Stimulated activated CD4-positive, alpha-beta T cell treated with anti-CD3 and anti-CD28 coated beads, Interleukin-2, amount 100 ng/mL, for 4 hours (primary cell): ENCODE measurements around the gene KCNMA1.

ENCODE experiments used
- DNase-seq: peaks from one replicate; pipeline ENCODE4 v3.0.0-alpha.2; 2020; ENCODE audit warnings: low read depth

KCNMA1 gene

DNA sequence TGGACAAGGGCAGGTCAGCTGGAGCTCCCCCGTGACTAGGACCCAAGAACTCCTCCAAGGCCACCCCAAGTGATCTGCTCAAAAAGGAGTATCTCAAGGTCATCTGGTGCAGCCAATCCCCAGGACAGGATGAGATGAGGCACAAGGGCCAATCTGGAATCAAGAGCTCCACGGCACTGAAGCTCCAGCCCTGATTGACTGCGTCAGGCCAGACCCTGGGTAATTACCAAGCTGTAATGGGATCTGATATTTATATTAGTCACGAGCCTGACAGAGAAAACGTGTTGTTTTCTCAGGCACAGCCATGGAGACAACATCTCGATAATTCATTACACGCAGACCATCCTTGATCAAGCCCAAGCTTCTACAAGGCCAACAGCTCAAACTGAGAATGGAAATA, 4.2 kb downstream of the KCNMA1 start:
- DNase-seq: no peak

DNA sequence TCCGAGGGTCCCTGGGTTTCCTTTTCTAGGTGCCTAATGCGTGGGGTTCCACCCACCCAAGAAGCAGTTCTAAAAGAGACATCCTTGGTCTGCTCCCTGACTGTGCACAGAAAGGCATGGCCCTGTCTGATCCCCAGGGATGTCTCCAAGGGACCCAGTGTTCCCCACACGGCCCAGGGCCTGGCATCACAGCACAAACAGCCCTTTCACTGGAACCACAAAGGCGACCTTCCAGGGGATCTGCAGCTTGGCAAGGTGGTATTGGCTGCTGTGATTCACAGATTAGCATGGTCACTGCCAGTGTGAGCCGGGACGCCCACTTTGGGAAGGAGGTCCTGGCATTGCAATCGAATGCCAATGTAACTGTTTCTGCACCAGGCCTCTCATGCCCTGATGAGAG, 6.4 kb downstream of the KCNMA1 start:
- DNase-seq: no peak

DNA sequence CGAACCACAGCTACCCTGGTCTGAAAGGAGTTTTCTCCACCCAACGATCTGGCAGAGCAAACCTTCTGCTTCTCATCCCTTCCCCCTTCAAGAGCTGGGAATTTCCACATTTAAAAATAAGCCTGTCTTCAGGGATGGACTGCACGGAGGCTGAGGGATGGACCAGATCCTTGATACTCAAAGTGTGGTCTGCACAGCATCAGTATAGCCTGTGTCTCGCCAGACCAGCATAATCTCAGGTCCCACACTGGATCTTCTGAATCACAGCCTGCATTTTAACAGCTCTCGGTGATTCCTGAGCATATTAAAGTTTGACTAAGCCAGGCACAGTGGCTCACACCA, 7.1 kb downstream of the KCNMA1 start:
- DNase-seq: no peak

DNA sequence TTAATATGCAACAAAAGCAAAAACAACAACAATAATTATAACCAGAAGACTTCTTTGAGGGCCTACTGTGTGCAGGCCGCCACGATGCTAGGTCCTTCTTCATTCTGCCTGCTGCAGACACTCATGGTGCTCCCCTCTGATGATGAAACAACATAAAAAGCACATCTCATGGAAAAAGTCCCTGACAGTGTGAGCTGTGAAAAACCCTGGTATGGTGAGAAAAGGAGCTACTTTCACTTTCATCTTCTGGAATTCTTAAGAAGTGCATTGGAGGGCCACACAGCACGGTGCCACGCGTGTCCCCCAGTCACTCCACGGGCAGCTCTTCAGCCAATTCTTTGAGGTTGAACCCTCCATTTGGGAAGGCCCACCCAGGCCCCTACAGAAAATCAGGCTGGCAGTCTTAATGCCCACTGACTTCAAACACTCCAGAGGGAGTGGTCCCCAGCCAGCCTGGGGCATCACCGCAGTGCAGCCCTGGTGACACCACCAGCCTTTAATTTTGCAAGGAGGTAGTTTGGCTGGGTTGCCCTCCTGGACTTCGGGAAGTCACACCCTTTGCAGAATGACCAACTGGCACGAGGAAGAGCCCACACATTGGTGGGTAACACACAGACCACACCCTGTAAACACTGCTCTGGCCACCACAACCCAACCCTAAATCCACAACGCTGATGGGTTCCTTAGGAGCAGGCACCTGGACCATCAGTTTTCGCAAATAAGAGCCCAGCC, 7.7 kb downstream of the KCNMA1 start:
- DNase-seq: no peak

DNA sequence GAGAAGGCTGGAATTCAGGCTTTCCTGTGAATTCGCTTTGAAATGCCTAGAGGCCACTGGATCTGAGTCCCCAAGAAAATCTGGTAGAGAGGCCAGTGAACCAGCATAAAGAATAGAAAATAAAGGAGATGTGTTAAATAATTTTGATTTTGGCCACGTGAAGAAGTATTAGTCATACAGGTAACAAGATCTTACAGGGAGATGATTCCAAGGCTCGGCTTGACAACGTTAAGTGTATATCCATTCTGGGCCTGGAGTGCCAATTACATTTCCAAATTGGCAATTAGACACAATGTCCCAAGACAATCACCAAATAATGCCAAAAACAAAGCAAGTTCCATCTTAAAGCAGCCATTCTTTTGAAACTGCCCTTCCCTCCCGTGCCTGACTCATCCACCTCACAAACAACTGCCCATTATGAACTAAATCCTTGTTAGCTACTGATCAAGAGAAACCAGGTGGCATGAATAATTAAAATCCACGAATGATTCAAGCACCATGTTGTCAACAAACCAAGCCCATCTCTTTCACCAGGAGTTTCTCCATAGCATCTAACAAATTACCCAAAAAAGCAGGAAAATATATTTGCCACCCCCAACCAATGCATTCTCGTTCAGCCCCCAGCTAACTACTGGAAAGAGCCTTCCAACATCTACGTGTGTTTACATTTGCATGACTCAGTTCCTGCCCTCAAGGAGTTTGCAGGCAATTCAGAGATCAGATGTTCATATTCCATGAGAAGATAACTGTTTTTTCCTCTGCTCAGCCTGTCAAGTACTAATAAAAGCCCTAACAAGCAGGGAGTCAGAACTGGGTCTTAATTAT, 8.5 kb downstream of the KCNMA1 start:
- DNase-seq: no peak

DNA sequence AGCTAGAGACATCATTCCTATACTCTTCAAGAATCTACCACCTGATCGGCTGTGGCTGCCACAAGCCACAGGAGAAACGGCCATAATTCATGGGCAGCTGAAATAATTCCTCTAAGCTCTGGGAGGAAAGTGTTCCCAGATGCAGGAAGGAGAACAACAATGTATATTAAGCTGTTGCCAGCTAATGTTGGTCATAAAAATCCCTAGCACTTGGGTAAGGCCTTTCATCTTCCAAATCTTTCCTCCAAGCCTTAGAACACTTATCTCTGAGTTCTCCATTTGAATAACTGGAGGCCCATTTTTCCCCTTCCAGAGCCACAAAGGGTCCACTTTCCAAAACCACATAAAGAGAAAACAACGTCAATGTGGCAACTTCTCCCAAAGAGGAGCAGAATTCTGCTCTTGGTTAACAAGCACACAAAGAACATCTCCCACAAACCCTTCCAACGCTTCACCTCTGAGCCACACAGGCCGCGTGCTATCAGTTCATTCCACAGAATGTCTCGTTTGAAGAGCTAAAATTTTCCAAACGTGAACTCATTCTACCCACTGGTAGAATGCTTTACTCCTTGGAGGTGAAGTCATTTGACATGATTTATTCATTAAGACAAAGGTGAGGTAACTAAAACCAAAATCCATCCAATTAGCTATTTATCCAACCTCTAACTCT, 11.2 kb downstream of the KCNMA1 start:
- no peak for DNase-seq

DNA sequence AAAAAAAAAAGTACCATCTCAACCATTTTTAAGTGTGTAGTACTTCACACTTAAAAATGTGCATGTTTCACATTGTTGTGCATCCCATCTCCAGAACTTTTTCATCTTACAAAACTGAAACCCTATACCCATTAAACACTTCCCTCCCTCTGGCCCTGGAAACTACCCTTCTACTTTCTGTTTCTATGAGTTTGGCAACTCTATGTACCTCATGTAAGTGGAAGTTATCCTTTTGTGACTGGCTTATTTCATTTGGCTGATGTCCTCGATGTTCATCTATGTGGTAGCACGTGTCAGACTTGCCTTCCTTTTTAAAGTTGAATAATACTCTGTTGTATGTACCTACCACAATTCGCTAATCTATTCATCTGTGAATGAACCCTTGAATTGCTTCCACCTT, 12.2 kb downstream of the KCNMA1 start:
- DNase-seq: no peak

DNA sequence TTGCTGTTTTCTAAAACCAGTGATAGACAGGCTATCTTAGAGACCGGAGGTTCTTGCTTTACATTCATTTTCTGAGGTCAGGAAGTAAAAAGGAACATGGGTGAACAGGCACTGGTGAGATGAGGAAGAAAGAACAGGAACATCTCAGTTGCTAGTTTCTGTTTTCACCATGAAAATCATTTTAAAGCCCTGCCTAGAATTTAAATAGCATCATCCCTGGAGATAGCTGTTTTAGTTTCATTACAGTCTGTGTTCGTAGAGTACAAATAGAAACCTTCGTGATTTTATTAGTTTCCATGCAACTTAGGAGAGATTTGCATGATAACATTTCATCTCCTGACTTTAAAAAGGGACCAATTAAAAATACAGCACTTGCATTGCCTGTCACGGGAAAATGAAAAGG, 14.7 kb downstream of the KCNMA1 start:
- no peak for DNase-seq

DNA sequence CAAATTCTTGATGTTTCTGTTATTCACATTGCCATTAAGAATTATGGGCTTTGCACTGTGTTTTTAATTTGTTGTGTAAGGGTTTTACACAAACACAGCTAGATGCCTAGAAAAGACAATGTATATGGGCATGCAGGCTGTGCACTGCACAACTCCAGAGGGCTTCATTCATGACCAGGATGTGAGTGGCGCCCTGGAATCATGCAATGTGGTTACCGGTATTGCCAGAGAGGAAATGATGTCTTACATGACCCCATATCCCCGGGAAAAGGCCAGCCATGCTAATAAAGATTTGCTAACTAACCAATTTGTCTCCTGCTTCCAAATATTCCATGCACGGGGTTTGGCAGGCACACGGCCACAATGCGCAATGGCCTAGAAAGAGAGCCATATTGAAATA, 16.9 kb downstream of the KCNMA1 start:
- DNase-seq: no peak

DNA sequence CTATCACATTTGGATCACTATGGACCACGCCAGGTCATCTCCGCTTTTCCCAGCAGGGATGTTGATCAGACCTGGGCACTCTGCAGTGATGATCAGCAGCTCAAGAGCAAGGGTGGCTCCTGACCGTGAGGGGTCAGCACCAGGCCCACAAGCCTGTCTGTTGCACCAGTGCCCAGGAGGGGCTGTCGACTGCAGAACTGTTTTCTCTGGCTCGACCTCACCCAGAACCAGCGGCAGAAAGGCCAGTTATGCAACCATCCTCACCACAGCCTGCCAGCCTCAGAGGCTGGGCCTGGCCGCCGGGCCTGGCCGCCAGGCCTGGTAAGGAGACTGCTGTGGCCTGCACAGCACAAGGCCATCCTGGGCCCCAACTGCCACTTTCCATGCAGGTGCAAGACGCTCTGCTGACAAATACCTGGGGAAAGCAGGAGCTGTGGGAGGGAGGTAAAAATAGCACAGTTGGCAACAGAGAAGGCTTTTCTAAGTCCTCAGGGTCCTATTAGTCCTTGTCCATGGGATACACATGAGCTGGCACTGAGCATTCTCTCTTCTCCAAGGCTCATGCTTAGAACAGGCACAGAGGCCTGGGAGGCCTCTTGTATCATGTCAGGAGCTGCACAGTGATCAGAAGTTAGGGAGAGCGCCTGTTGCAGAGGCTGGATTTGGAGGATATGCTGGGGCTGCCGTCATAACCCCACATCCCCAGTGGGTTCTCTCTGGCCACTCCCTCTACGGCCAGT, 17.5 kb downstream of the KCNMA1 start:
- DNase-seq: no peak

DNA sequence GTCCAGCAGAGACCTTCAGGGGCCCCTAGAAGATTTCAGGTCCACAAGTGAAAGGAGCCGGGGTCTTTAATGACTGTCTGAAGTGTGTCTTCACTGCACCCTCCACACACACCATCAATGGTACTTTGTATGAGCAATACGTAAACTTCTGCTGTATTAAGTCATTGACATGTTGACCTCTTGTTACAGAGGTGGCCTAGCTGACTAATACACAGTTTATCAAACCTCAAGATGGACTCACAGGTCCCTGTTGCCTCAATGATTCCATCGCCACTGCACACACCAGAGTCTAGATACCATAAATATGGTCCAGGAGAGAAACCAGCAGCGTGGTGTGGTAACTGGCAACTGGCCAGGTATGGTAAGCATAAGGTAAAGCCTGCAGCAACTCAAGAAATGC, 19.5 kb downstream of the KCNMA1 start:
- DNase-seq: no peak

DNA sequence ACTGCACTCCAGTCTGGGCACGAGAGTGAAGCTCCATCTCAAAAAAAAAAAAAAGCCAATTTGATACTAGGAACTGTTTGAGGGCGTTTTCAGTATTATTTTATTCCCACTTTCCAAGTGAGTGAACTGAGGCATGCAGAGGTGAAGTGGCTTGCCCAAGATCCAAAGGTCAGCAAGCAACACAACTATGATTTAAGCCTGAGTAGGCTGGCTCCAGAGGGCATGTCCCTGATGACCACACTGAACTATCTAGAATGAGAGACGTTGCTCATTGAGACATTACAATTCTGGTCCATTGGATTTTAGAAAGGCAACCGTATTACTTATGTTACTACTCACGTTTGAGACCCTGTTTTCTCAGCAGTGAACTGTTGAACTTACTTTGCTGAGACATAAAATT, 20.8 kb downstream of the KCNMA1 start:
- no peak for DNase-seq

DNA sequence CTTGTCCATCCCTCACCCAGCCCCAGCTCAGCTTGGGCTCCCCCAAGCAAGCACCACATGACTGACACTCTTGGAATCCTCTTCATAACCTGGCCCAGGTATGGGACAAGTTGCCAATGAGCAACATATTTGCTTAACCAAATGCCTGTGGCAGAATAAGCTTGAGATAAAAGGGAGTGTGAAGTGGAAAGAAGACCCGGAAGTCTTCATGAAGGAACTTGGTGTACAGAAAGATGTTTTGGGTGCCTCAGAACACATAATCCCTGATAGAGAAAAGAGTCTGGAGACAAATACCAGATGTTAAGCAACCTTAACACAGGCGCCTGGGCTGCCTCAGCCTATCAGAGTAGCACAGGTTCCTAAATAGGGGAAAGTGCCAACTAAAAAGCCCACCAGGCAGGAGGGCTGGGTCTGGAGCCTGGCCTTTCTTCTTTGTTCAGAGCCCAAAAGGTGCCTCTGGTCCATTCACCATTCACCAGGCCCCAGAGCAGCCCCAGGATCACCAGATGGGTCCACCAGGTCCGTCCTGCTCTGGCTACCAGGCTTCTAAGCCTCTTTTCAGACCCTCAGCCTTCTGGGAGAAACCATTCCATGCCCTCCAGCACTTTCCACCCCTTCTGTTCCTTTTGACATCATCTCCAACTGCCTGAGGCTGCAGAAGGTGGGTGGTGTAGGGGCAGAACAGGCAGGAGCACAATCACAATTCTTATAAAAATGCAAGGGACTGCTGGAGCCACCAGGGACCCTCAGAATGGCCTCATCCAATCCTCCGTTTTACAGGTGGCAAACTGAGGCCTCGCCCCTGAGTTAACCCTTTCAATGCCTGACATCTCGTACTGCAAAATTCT, 22.6 kb downstream of the KCNMA1 start:
- DNase-seq: no peak

DNA sequence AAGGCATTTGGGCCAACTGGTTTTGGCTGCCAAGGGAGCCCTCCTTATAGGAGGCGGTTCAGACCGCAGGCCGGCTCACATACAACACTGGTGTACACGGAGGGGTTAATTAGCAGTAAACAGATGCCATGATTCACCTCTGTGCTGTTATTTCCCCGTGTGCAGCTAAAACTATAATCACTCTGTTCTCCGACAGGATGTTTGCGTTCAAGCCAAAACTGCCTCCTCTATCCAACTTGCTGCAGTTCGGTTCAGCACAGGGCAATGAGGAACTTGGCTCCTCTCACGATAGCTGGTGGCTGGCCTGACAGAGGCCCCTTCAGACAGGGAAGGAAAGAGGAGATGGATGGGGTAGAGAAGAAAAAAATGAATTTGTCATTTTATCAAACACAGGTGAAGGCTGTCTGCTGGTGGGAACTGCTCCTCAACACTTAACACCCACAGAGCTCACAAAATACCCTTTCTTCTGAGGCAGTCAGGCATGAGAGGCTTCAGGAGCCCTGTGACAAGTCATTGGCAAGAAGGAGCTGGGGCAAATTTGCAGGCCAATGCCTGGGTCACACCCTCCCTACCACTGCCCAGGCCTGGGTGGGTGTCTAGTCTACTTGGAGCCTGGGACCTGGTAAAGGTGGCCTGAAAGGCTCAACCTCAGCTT, 24.0 kb downstream of the KCNMA1 start:
- no peak for DNase-seq

DNA sequence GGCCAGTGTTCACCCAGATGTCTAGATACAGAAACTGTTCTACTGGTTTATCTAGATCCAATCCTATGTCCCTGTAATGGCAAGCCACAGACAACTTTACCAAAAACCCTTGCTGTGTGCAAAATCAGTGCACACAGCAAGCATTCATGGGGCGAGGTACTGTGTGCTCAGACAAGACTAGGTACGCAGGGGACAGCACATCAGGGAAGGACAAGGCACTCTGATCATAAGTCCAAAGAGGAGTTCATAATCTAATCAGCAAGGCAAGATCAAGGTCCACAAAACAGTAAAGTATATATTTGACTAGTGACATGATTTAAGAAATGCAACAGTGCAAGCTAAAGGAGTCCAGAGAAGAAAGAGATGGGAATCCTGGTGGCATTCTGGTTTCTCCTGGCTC, 25.9 kb downstream of the KCNMA1 start:
- DNase-seq: no peak

DNA sequence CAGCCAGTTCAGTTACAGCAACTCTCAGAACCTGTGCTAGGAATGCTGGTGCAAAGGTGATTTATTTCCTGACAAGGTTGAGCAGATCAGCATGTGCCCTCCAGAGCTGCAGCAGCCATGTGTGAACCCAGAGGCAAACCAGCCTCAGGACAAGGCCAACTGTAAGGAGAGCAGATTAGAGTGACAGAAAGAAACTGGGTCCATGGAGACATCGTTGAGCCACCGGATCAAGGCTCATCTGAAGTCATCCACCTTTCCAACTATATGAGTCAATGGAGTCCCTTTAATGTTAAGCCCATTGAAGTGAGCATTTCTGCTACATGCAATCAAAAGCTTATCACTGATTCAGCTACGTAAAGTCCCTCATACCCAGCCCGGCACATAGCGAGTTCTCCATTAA, 26.4 kb downstream of the KCNMA1 start:
- no peak for DNase-seq

DNA sequence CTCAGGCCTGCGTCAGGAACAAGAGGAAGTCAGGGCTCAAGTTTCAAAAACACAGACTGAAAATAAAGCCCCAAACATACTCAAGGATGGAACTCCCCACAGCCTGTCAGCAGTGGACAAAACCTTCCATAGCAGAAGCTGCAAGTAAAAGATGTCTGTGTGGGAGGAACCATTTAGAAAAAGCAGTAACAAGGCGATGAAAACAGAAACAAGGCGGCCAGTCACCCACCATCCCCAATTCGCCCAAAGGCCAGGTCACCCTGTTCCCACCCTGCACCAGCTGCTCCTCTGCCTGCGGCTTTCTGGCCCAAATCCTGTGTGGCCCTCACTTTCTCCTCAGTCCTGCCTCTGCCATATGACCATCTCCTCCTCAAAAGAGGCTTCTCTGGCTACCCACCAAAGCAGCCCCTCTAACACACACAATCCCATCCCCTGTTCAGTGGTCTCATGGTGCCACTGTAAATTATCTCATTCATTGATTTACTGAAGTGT, 27.8 kb downstream of the KCNMA1 start:
- no peak for DNase-seq

DNA sequence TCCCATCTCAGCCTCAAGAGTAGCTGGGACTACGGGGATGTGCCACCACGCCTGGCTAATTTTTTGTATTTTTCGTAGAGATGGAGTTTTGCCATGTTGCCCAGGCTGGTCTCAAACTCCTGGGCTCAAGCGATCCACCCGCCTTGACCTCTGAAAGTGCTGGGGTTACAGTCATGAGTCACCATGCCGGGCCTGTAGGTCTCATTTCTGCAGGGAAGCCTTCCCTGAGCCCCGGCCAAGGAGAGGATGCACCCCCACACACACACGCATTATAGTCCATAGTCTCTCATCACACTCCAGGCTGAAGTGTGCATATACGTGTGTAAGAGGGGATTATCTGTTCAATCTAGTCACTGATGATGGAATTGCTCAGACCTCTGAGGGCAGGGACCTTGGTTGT, 29.3 kb downstream of the KCNMA1 start:
- no peak for DNase-seq

DNA sequence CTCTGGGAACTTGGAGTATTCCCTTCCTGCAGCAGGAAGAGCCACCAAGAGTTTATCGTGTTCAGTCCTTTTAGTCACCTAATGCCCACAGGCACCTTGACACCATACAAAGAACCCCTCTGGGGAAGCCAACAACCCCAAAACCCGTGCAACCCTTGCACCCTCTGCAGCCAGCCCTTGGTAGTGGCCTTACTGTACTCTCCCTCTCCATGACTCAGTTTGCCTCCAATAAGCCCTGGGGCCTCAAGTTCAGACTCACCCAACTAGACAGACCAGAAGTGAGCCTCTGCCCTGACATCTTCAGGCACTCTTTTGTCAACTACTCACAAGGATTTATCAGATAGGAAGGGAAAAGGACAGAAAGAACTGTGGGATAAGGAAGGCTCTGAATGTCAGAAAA, 30.9 kb downstream of the KCNMA1 start:
- DNase-seq: no peak

DNA sequence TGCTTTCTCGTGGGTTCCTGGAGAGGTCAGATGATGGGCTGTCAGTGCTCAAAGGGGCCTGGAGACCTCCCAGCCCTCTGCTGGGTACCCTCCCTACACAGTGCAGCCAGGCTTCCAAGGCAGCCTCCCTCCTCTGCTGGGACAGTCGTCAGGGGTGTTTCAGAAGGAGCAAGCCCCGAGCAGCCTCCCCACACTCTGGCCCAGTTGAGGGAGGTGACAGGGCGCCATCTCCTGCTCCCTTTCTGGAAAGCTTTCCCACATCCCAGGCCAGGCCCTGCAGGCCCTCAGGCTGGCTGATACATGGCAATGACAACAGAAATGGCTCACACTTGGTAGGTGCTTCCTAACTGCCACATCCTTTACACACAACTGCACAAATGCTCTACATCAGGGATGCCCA, 32.1 kb downstream of the KCNMA1 start:
- DNase-seq: no peak

DNA sequence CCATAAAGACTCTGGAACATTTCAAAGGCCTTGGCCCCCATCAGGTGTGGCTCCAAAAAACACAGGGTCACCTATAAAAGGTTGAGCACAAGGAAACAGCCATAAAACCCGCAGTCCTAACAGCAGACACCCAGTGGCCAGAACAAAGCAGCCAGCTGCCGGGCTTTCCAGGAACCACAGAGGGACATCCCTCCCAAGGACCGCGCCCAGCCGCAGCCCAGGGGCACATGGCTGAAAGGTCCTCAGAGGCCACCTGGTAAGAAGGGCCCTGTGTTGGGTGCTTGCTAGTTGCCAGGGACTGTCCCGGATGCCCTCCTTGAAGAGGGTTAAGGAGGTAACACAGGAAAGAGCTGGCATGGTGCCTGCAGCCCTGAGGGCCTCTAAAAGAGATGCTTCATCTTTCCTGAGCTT, 32.7 kb downstream of the KCNMA1 start:
- DNase-seq: no peak
